ENCODE measurements around the gene CYP1A2. TPM values are rescaled to one million over a fixed set of nuclear protein-coding genes. Genes with fewer than 3 reads are reported as not detected.

The CYP1A2 gene
- polyA plus RNA-seq, 3 donors = not detected

- H3K27me3 Mint-ChIP-seq (ENCODE audit: low read depth in 3 of 3) = peaks cover 6 to 16% (median 8%) of the 10 kb centered on the region in 3 donors
- Histone ChIP-seq H3K9me3 (replicated peaks in 1 of 2; ENCODE audit: control insufficient read depth in 1 of 2, insufficient read depth in 1 of 2, low read length in 2 of 2) (no peaks in the 10 kb centered on the region), H3K9ac (ENCODE audit: insufficient read depth, low read length, poor library complexity, severe bottlenecking) (no peak overlapping the region), H3K36me3 (replicated peaks in 1 of 2; ENCODE audit: control insufficient read depth in 1 of 2, insufficient read depth in 2 of 2, low read length in 2 of 2) (no peaks in the 10 kb centered on the region), H3K4me2 (replicated peaks; ENCODE audit: extremely low read depth, low read length, poor library complexity, severe bottlenecking) (no peak overlapping the region), H3K4me1 (ENCODE audit: control insufficient read depth in 1 of 2, insufficient read depth in 2 of 2, low read length in 2 of 2) (no peaks in the 10 kb centered on the region), H2AFZ (ENCODE audit: insufficient read depth, low read depth, low read length, poor library complexity, severe bottlenecking) (no peak overlapping the region), H4K20me1 (ENCODE audit: insufficient read depth, low read length) (no peaks in the 10 kb centered on the region), H3K27me3 (ENCODE audit: control insufficient read depth in 2 of 2, insufficient read depth in 2 of 2, low read length in 2 of 2) (no peaks in the 10 kb centered on the region), H3K79me2 (ENCODE audit: insufficient read depth, low read length) (no peaks in the 10 kb centered on the region), H3K27ac (ENCODE audit: low read depth in 1 of 2, low read length in 2 of 2) (no peak overlapping the region), H3K4me3 (replicated peaks in 1 of 3; ENCODE audit: low read depth in 2 of 3, low read length in 3 of 3) (no peak overlapping the region)
- no peak for DNase-seq
- whole genome bisulfite sequencing (ENCODE audit: insufficient coverage) = 20% methylated on average over 5 of the region's 6 CpGs
- no peak for TF ChIP-seq CTCF (IDR thresholded peaks at IDR 0.05)
- intact Hi-C loops (cut with micrococcal nuclease) = loop anchor here in 1 of 2 donors (10.0 kb wide), 1 partner anchor 388 kb away; no protein-coding TSS in a partner anchor
- no peaks in the 10 kb centered on the region for H3K9me3 Mint-ChIP-seq
- no peaks in the 10 kb centered on the region for H3K36me3 Mint-ChIP-seq
- H3K4me1 Mint-ChIP-seq = no peaks in the 10 kb centered on the region
- H3K4me3 Mint-ChIP-seq = no peak overlapping the region
- peak overlapping the region in 1 of 7 donors; percentile 59 for H3K27ac Mint-ChIP-seq
Observed at GRCh38 chr15:74762791-74763150, 14.1 kb downstream of the CYP1A2 start.

- Mint-ChIP-seq H3K4me3 (no peak overlapping the region), H3K27me3 (ENCODE audit: low read depth in 3 of 3) (peaks cover 6 to 16% (median 8%) of the 10 kb centered on the region in 3 donors), H3K27ac (no peak overlapping the region), H3K36me3 (no peaks in the 10 kb centered on the region), H3K9me3 (no peaks in the 10 kb centered on the region), H3K4me1 (no peaks in the 10 kb centered on the region)
- Histone ChIP-seq H3K27me3 (ENCODE audit: control insufficient read depth in 2 of 2, insufficient read depth in 2 of 2, low read length in 2 of 2) (no peaks in the 10 kb centered on the region), H3K4me1 (ENCODE audit: control insufficient read depth in 1 of 2, insufficient read depth in 2 of 2, low read length in 2 of 2) (no peaks in the 10 kb centered on the region), H3K9ac (ENCODE audit: insufficient read depth, low read length, poor library complexity, severe bottlenecking) (peak overlapping the region; percentile 8), H3K4me3 (replicated peaks in 1 of 3; ENCODE audit: low read depth in 2 of 3, low read length in 3 of 3) (no peak overlapping the region), H3K79me2 (ENCODE audit: insufficient read depth, low read length) (no peaks in the 10 kb centered on the region), H3K4me2 (replicated peaks; ENCODE audit: extremely low read depth, low read length, poor library complexity, severe bottlenecking) (no peak overlapping the region), H3K27ac (ENCODE audit: low read depth in 1 of 2, low read length in 2 of 2) (no peak overlapping the region), H3K36me3 (replicated peaks in 1 of 2; ENCODE audit: control insufficient read depth in 1 of 2, insufficient read depth in 2 of 2, low read length in 2 of 2) (no peaks in the 10 kb centered on the region), H2AFZ (ENCODE audit: insufficient read depth, low read depth, low read length, poor library complexity, severe bottlenecking) (no peak overlapping the region), H3K9me3 (replicated peaks in 1 of 2; ENCODE audit: control insufficient read depth in 1 of 2, insufficient read depth in 1 of 2, low read length in 2 of 2) (no peaks in the 10 kb centered on the region), H4K20me1 (ENCODE audit: insufficient read depth, low read length) (no peaks in the 10 kb centered on the region)
- TF ChIP-seq CTCF (IDR thresholded peaks at IDR 0.05) = no peak
- DNase-seq = no peak
- intact Hi-C loops (cut with micrococcal nuclease) = loop anchor here in 1 of 2 donors (10.0 kb wide), 1 partner anchor 389 kb away; no protein-coding TSS in a partner anchor
- 95% methylated on average over 15 of the region's 15 CpGs for WGBS (ENCODE audit: insufficient coverage)
Observed at GRCh38 chr15:74763416-74763815, 14.8 kb downstream of the CYP1A2 start.

Data from CD14-positive monocyte (primary cell).